DND-41 (cell line): Measurements from ENCODE around the gene NHERF2.
"Not testable (repeated sequence)": the region's sequence is repeated elsewhere in the genome, so short reads cannot be mapped to it uniquely, and the experiment has no call there.

Experiments
- ATAC-seq: fragments of 200-7000 bp; cut with Tn5 transposase; 3 replicates; pipeline ENCODE4 v1.9.1; 2021; ENCODE audit warnings: low read depth; ENCODE audit not compliant: insufficient read depth
- DNase-seq: peaks from one replicate; pipeline ENCODE4 v3.0.0-alpha.2; 2020
- H2AFZ ChIP-seq: 2 replicates; pipeline ENCODE4 v1.6.0; 2012; ENCODE audit warnings: low read depth, low read length
- H3K27ac ChIP-seq: 2 replicates; pipeline ENCODE4 v1.5.1; 2012; ENCODE audit warnings: low read length, inconsistent platforms
- H3K27me3 ChIP-seq: fragments of 200-600 bp; sonication (generic); 2 replicates; pipeline ENCODE4 v1.6.0; 2012; ENCODE audit warnings: low read length, mild to moderate bottlenecking, inconsistent platforms; ENCODE audit not compliant: insufficient read depth, poor library complexity
- H3K36me3 ChIP-seq: 2 replicates; pipeline ENCODE4 v1.5.1; 2012; ENCODE audit warnings: low read length, inconsistent platforms; ENCODE audit not compliant: insufficient read depth
- H3K4me1 ChIP-seq: 2 replicates; pipeline ENCODE4 v1.5.1; 2012; ENCODE audit warnings: mild to moderate bottlenecking, low read length; ENCODE audit not compliant: insufficient read depth
- H3K4me2 ChIP-seq: 2 replicates; pipeline ENCODE4 v1.6.0; 2012; ENCODE audit warnings: mild to moderate bottlenecking, moderate library complexity, low read length, inconsistent platforms; ENCODE audit not compliant: insufficient read depth
- H3K4me3 ChIP-seq, 2 experiments: fragments of 200-600 bp in 1 of 2; shearing (Covaris generic) in 1 of 2; 2 replicates each; pipeline ENCODE4 v1.5.1; 2012 to 2016; ENCODE audit warnings: inconsistent platforms in 2 of 2, low read length in 2 of 2, mild to moderate bottlenecking in 2 of 2, low read depth in 1 of 2, moderate library complexity in 1 of 2
- H3K79me2 ChIP-seq: 2 replicates; pipeline ENCODE4 v1.6.0; 2012; ENCODE audit warnings: low read length, inconsistent platforms; ENCODE audit not compliant: insufficient read depth
- H3K9ac ChIP-seq: 2 replicates; pipeline ENCODE4 v1.6.0; 2012; ENCODE audit warnings: low read depth, mild to moderate bottlenecking, inconsistent platforms, low read length, moderate library complexity
- H3K9me3 ChIP-seq: 2 replicates; pipeline ENCODE4 v1.5.1; 2012; ENCODE audit warnings: low read length, moderate library complexity, mild to moderate bottlenecking, inconsistent platforms; ENCODE audit not compliant: insufficient read depth, severe bottlenecking
- H4K20me1 ChIP-seq: 2 replicates; pipeline ENCODE4 v1.6.0; 2012; ENCODE audit warnings: low read length; ENCODE audit not compliant: insufficient read depth
- CTCF ChIP-seq: IDR thresholded peaks from 2 replicates; pipeline ENCODE4 v1.5.1; 2012; ENCODE audit warnings: borderline replicate concordance, low read length, moderate library complexity, mild to moderate bottlenecking; ENCODE audit not compliant: poor library complexity, severe bottlenecking; ENCODE audit errors: extremely low read depth
- EZH2 ChIP-seq: IDR thresholded peaks from 3 replicates; pipeline ENCODE4 v1.6.1; 2012; ENCODE audit warnings: borderline replicate concordance, low read depth, mild to moderate bottlenecking, moderate library complexity, low read length, inconsistent platforms; ENCODE audit not compliant: severe bottlenecking

NHERF2 gene

GRCh38 chr16:2033057-2033908, 6.6 kb downstream of the NHERF2 start:
- no peak overlapping the region for H3K27ac ChIP-seq
- H3K79me2 ChIP-seq: no peaks in the 10 kb centered on the region
- no peaks in the 10 kb centered on the region for H3K4me1 ChIP-seq
- H3K27me3 ChIP-seq: peaks cover 9% of the 10 kb centered on the region
- no peak overlapping the region for H3K4me2 ChIP-seq
- no peak for TF ChIP-seq EZH2
- no peak for TF ChIP-seq CTCF
- H4K20me1 ChIP-seq: peaks cover 6% of the 10 kb centered on the region
- no peak overlapping the region for H2AFZ ChIP-seq
- no peak overlapping the region for H3K4me3 ChIP-seq
- H3K9me3 ChIP-seq: no peaks in the 10 kb centered on the region
- H3K36me3 ChIP-seq: no peaks in the 10 kb centered on the region
- H3K9ac ChIP-seq: no peak overlapping the region
- peak; percentile 13; the same call in 1 of the 3 replicates for ATAC-seq
- no peak for DNase-seq

- H3K4me2 ChIP-seq, H4K20me1 ChIP-seq, H2AFZ ChIP-seq, ATAC-seq, H3K4me3 ChIP-seq, H3K4me1 ChIP-seq, H3K9ac ChIP-seq, H3K36me3 ChIP-seq, H3K27me3 ChIP-seq, H3K27ac ChIP-seq, DNase-seq, H3K9me3 ChIP-seq, H3K79me2 ChIP-seq: not testable (repeated sequence)
Observed at GRCh38 chr16:2033909-2034695, 7.4 kb downstream of the NHERF2 start.

GRCh38 chr16:2034696-2035430, 8.2 kb downstream of the NHERF2 start:
- Histone ChIP-seq H2AFZ (no peak overlapping the region), H3K79me2 (no peaks in the 10 kb centered on the region), H3K27me3 (no peaks in the 10 kb centered on the region), H4K20me1 (0 out of 2 replicates have a peak, but pooled peaks cover 3% of the 10 kb centered on the region), H3K4me2 (no peak overlapping the region), H3K27ac (no peak overlapping the region), H3K9ac (no peak overlapping the region), H3K4me3 (no peak overlapping the region), H3K4me1 (no peaks in the 10 kb centered on the region), H3K36me3 (no peaks in the 10 kb centered on the region), H3K9me3 (no peaks in the 10 kb centered on the region)
- ATAC-seq: no peak
- TF ChIP-seq CTCF (no peak), EZH2 (no peak)
- no peak for DNase-seq
